OCI-LY3 (cell line): ENCODE results near the gene SLC4A4.

Experiments
- EZH2phosphoT487 ChIP-seq: fragments of 200-600 bp; shearing (Covaris generic); IDR thresholded peaks from 2 replicates; pipeline ENCODE4 v1.6.1; 2018; ENCODE audit warnings: antibody characterized with exemption, mixed run types, low read depth
- TF ChIP-seq, protein P1 (sequence below): fragments of 200-600, 300-600 bp; sonication (generic); IDR thresholded peaks from 2 replicates; pipeline ENCODE4 v1.5.1; 2014; ENCODE audit warnings: antibody characterized with exemption, low read length, low read depth

GRCh38 chr4:71592793-71593192 is 254.0 kb downstream of the SLC4A4 start:
- no peak for TF ChIP-seq EZH2phosphoT487
- TF ChIP-seq, protein P1, sequence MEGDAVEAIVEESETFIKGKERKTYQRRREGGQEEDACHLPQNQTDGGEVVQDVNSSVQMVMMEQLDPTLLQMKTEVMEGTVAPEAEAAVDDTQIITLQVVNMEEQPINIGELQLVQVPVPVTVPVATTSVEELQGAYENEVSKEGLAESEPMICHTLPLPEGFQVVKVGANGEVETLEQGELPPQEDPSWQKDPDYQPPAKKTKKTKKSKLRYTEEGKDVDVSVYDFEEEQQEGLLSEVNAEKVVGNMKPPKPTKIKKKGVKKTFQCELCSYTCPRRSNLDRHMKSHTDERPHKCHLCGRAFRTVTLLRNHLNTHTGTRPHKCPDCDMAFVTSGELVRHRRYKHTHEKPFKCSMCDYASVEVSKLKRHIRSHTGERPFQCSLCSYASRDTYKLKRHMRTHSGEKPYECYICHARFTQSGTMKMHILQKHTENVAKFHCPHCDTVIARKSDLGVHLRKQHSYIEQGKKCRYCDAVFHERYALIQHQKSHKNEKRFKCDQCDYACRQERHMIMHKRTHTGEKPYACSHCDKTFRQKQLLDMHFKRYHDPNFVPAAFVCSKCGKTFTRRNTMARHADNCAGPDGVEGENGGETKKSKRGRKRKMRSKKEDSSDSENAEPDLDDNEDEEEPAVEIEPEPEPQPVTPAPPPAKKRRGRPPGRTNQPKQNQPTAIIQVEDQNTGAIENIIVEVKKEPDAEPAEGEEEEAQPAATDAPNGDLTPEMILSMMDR = no peak
